CD1c-positive myeloid dendritic cell (primary cell): ENCODE results near the gene RAMAC.
"Not testable (repeated sequence)": the region's sequence is repeated elsewhere in the genome, so short reads cannot be mapped to it uniquely, and the experiment has no call there.

Experiments used
- DNase-seq: peaks from one replicate; pipeline ENCODE4 v3.0.0-alpha.2; 2016; ENCODE audit errors: extremely low spot score

Gene RAMAC

GRCh38 chr15:83012636-83013035 is 26.6 kb downstream of the RAMAC start:
- no peak for DNase-seq

- DNase-seq, result no peak
These were observed 28.2 kb downstream of the RAMAC start for GRCh38 chr15:83014205-83014653.

DNA sequence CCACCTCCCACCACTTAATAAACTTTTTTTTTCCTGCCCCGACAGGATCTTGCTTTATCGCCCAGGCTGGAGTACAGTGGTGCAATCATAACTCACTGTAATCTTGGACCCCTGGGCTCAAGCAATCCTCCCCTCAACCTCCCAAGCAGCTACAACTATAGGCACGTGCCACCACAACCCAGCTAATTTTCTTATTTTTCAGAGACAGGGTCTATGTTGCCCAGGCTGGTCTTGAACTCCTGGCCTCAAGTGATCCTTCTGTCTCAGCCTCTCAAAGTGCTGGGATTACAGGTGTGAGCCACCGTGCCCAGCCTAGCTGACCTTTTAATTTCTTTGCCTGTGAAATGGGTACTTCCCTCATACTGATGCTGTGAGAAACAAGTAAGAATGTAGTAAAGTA is 29.4 kb downstream of the RAMAC start:
- no peak for DNase-seq

DNA sequence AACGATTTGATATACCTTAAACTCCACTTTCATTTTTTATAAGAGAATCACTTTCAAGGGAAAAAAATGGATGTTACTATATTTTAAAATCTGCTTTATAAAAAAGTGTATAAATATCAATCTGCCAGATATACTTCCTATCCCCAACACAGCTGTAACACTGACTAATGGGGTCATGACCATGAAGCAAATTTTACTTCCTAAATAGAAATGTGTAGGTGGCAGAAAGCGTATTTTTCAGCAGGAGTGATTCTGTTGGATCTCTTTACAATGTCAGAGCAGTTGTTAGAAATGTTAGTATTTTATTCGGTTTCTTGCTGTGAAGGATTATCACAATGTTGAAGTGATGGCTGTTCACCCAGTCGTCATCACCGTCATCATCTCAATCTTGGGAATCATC is 30.9 kb downstream of the RAMAC start:
- peak; percentile 66 for DNase-seq

GRCh38 chr15:83018436-83018835 is 32.4 kb downstream of the RAMAC start:
- no peak for DNase-seq

- no peak for DNase-seq
These were observed 44.0 kb downstream of the RAMAC start for GRCh38 chr15:83030021-83030420.

GRCh38 chr15:83031234-83031633 is 45.2 kb downstream of the RAMAC start:
- DNase-seq, result not testable (repeated sequence)

DNA sequence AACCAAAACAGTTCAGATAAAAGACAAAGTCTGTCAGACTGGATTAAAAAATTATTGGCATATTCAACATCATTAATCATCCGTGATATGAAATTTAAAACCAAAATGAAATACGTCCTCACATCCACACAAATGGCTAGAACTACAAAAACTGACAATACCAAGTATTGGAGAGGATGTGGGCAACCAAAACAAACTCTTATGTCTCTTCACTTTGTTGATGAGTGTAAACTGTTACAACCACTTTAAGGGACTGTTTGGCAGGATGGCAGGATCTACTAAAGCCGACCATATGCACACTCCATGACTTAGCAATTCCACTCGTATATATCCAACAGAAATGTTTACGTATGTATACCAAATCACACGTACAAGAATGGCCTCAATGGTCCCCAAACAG is 50.2 kb downstream of the RAMAC start:
- DNase-seq, result no peak

GRCh38 chr15:83039206-83039605 is 53.2 kb downstream of the RAMAC start:
- DNase-seq, result no peak
